Thoracic aorta (tissue), 2 donors: ENCODE results near the gene LRFN3. TPM values are rescaled to one million over a fixed set of nuclear protein-coding genes. Genes with fewer than 3 reads are reported as not detected.
A peak's percentile ranks its signal among the peaks of the same experiment; 100 is the strongest.

Experiments
- ATAC-seq: fragments of 150-250 bp; one replicate; pipeline ENCODE4 v1.8.0; 2017; ENCODE audit warnings: low read depth; ENCODE audit not compliant: insufficient number of reproducible peaks, low FRiP score
- DNase-seq: peaks from one replicate; pipeline ENCODE4 v3.0.0-alpha.2; 2020; ENCODE audit warnings: low spot score
- H3K27ac ChIP-seq, 2 donors: fragments of 200-600 bp; sonication (generic); 1 replicate in 1 of 2; 2 replicates in 1 of 2; pipeline ENCODE4 v1.5.1; 2016; ENCODE audit warnings: mild to moderate bottlenecking in 2 of 2, moderate library complexity in 2 of 2
- H3K27me3 ChIP-seq: fragments of 200-600 bp; sonication (generic); replicated peaks from 2 replicates; pipeline ENCODE4 v1.6.0; 2016; ENCODE audit warnings: mild to moderate bottlenecking; ENCODE audit not compliant: insufficient read depth
- H3K36me3 ChIP-seq: fragments of 200-600 bp; sonication (generic); one replicate; pipeline ENCODE4 v1.5.1; 2016
- H3K4me1 ChIP-seq, 2 donors: fragments of 200-600 bp; sonication (generic); 1 replicate in 1 of 2; 2 replicates in 1 of 2; pipeline versions ENCODE4 v1.5.1 to v1.6.0; 2016; ENCODE audit warnings: low read depth in 2 of 2, mild to moderate bottlenecking in 1 of 2; ENCODE audit not compliant: control insufficient read depth in 1 of 2
- H3K4me3 ChIP-seq: fragments of 200-600 bp; sonication (generic); 2 replicates; pipeline ENCODE4 v1.5.1; 2016; ENCODE audit warnings: mild to moderate bottlenecking
- H3K9me3 ChIP-seq: fragments of 200-600 bp; sonication (generic); 2 replicates; pipeline ENCODE4 v1.5.1; 2016
- total RNA-seq, 2 donors: library from RNA; depleted of rRNA; stranded (reverse); fragments of >200 nt; gene quantifications; one replicate each; pipeline versions ENCODE4 v1.1.0 to v1.2.3, GENCODE V29; 2016
- TF ChIP-seq, protein P1 (sequence below): fragments of 200-600 bp; sonication (generic); IDR thresholded peaks from one replicate; pipeline ENCODE4 v1.5.1; 2019; ENCODE audit warnings: antibody characterized with exemption

LRFN3 gene
- total RNA-seq, 2 donors from 2014 or later: 14.3 to 26.7 TPM

GRCh38 chr19:35921012-35921411 lies 15.2 kb upstream of the LRFN3 start:
- no peak for ATAC-seq
- H3K9me3 ChIP-seq: no peaks in the 10 kb centered on the region
- TF ChIP-seq, protein P1, sequence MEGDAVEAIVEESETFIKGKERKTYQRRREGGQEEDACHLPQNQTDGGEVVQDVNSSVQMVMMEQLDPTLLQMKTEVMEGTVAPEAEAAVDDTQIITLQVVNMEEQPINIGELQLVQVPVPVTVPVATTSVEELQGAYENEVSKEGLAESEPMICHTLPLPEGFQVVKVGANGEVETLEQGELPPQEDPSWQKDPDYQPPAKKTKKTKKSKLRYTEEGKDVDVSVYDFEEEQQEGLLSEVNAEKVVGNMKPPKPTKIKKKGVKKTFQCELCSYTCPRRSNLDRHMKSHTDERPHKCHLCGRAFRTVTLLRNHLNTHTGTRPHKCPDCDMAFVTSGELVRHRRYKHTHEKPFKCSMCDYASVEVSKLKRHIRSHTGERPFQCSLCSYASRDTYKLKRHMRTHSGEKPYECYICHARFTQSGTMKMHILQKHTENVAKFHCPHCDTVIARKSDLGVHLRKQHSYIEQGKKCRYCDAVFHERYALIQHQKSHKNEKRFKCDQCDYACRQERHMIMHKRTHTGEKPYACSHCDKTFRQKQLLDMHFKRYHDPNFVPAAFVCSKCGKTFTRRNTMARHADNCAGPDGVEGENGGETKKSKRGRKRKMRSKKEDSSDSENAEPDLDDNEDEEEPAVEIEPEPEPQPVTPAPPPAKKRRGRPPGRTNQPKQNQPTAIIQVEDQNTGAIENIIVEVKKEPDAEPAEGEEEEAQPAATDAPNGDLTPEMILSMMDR: no peak
- no peak overlapping the region for H3K27ac ChIP-seq
- H3K4me3 ChIP-seq: no peak overlapping the region
- no peak for DNase-seq
- no peaks in the 10 kb centered on the region for H3K36me3 ChIP-seq
- no peaks in the 10 kb centered on the region for H3K4me1 ChIP-seq
- H3K27me3 ChIP-seq: no peaks in the 10 kb centered on the region

- DNase-seq (no peak), ATAC-seq (no peak)
- H3K27me3 ChIP-seq: no peaks in the 10 kb centered on the region
- H3K9me3 ChIP-seq: no peaks in the 10 kb centered on the region
- no peak overlapping the region for H3K27ac ChIP-seq
- TF ChIP-seq, protein P1: no peak
- H3K4me3 ChIP-seq: no peak overlapping the region
- H3K4me1 ChIP-seq: no peaks in the 10 kb centered on the region
- H3K36me3 ChIP-seq: no peaks in the 10 kb centered on the region
Observed at GRCh38 chr19:35925501-35925900, 10.7 kb upstream of the LRFN3 start.

DNA sequence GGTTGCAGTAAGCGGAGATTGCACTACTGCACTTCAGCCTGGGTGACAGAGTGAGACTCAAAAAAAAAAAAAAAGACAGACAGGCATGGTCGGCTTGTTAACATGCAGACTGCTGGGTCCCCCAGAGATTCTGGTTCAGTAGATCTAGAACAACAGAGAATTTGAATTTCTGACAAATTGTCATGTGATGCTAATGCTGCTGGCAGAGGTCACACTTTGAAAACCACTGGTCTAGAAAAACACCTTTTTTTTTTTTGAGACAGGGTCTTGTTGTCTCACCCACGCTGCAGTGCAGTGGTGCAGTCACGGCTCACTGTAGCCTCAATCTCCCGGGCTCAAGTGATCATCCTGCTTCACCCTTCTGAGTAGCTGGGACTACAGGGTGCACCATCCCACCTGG lies 7.7 kb upstream of the LRFN3 start:
- Histone ChIP-seq H3K4me3 (no peak overlapping the region), H3K27ac (no peak overlapping the region), H3K4me1 (peaks cover 4 to 5% of the 10 kb centered on the region in 2 donors), H3K27me3 (no peaks in the 10 kb centered on the region), H3K9me3 (no peaks in the 10 kb centered on the region), H3K36me3 (no peaks in the 10 kb centered on the region)
- TF ChIP-seq, protein P1: no peak
- DNase-seq (no peak), ATAC-seq (no peak)

- ATAC-seq (no peak), DNase-seq (no peak)
- Histone ChIP-seq H3K4me1 (peaks cover 4 to 5% of the 10 kb centered on the region in 2 donors), H3K4me3 (no peak overlapping the region), H3K27ac (no peak overlapping the region), H3K36me3 (no peaks in the 10 kb centered on the region), H3K27me3 (no peaks in the 10 kb centered on the region), H3K9me3 (no peaks in the 10 kb centered on the region)
- TF ChIP-seq, protein P1: no peak
Observed at GRCh38 chr19:35929876-35930275, 6.3 kb upstream of the LRFN3 start.

DNA sequence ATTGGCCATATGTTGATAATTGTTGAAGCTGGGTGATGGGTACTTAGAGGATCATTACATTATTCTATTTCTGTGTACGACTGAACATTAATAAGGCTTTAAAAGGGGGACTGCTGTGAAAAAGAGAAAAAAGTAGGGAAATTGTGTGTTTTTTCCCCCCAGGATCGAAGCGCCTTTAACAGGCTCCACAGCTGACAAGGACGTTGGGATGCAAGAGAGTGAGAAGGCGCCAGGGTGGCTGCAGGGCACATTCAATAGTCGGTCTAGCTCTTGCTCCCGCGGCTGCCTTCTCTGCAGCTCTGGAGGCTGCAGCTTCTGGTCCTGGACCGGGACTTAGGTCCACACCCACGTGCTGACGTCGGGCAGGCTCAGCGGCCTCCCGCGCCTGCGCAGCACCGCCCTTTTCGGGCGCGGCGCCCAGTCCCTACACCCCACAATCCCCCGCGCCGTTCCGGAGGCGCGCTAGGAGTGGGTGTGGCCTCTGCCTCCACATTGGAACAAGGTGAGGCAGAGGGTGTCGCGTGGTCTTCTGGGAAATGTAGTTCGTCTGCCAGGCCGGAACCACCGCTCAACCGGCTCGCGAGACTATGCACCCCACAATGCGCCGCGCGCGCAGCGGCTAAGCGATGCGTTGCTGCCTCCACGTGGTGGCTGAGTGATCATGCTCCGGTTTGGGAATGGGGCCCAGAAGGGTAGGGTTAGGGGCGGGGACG lies 4.9 kb upstream of the LRFN3 start:
- peak; percentile 99 for ATAC-seq
- Histone ChIP-seq H3K9me3 (no peaks in the 10 kb centered on the region), H3K4me3 (peak overlapping the region; percentile 65), H3K36me3 (no peaks in the 10 kb centered on the region), H3K4me1 (peaks cover 8 to 14% of the 10 kb centered on the region in 2 donors), H3K27ac (peak overlapping the region in 1 of 2 donors; percentile 49), H3K27me3 (no peaks in the 10 kb centered on the region)
- TF ChIP-seq, protein P1: peak; percentile 79
- peak; percentile 93 for DNase-seq
